Glutamatergic neuron (in vitro differentiated cells): ENCODE data around the gene CCDC88B. TPM values are rescaled to one million over a fixed set of nuclear protein-coding genes. Genes with fewer than 3 reads are reported as not detected.
A peak's percentile ranks its signal among the peaks of the same experiment; 100 is the strongest.

Source experiments
- DNase-seq: peaks from one replicate; pipeline ENCODE4 v3.0.0; 2022
- H3K27ac Mint-ChIP-seq: one replicate; pipeline ENCODE4 v1.8.0; 2020; ENCODE audit warnings: mild to moderate bottlenecking, mixed read lengths, inconsistent platforms; ENCODE audit not compliant: unreplicated experiment
- H3K27me3 Mint-ChIP-seq: one replicate; pipeline ENCODE4 v1.8.0; 2020; ENCODE audit warnings: mild to moderate bottlenecking, moderate library complexity, mixed read lengths, inconsistent platforms; ENCODE audit not compliant: unreplicated experiment
- H3K36me3 Mint-ChIP-seq: one replicate; pipeline ENCODE4 v1.8.0; 2020; ENCODE audit warnings: mild to moderate bottlenecking, mixed read lengths, inconsistent platforms; ENCODE audit not compliant: unreplicated experiment
- H3K4me1 Mint-ChIP-seq: one replicate; pipeline ENCODE4 v1.8.0; 2020; ENCODE audit warnings: mild to moderate bottlenecking, low read depth, mixed read lengths, inconsistent platforms; ENCODE audit not compliant: unreplicated experiment
- H3K4me3 Mint-ChIP-seq: one replicate; pipeline ENCODE4 v1.8.0; 2020; ENCODE audit warnings: mild to moderate bottlenecking, mixed read lengths, inconsistent platforms; ENCODE audit not compliant: unreplicated experiment
- H3K9me3 Mint-ChIP-seq: one replicate; pipeline ENCODE4 v1.8.0; 2020; ENCODE audit warnings: mild to moderate bottlenecking, moderate library complexity, mixed read lengths, inconsistent platforms; ENCODE audit not compliant: unreplicated experiment
- total RNA-seq: library from RNA; stranded (reverse); fragmentation: NEBNext Ultra II Directional; extraction: Animal tissue kit (Norgen Biotek cat#: 25700); gene quantifications from one replicate; pipeline ENCODE4 v1.2.1, GENCODE V29; 2021; ENCODE audit not compliant: unreplicated experiment
- TF ChIP-seq, protein P1 (sequence below): fragments of 200-600 bp; sonication (generic); IDR thresholded peaks from one replicate; pipeline ENCODE4 v1.5.0; 2021; ENCODE audit not compliant: partially characterized antibody, unreplicated experiment

The CCDC88B gene
- total RNA-seq, 1 donor from 2014 or later = 83.6 TPM

DNA sequence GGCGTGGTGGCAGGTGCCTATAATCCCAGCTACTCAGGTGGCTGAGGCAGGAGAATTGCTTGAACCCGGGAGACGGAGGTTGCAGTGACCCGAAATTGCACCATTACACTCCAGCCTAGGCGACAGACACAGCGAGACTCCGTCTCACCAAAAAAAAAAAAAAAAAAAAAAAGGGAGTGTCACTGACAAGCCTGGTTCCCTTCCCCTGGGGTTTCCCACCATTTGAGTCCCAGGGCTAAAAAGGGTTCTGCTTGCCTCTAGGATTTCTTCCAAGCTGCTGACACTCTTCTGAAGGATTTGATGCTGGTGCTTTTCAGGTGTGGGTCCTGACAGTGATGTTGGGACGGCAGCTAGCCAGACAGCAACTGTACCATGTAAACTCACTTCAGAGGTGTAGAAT is 1.3 kb upstream of the CCDC88B start:
- DNase-seq = no peak
- Mint-ChIP-seq H3K4me1 (peaks cover 30% of the 10 kb centered on the region), H3K4me3 (no peak overlapping the region), H3K27ac (peak overlapping the region; percentile 34), H3K36me3 (peaks cover 4% of the 10 kb centered on the region), H3K9me3 (peaks cover 20% of the 10 kb centered on the region), H3K27me3 (peaks cover 10% of the 10 kb centered on the region)
- TF ChIP-seq, protein P1, sequence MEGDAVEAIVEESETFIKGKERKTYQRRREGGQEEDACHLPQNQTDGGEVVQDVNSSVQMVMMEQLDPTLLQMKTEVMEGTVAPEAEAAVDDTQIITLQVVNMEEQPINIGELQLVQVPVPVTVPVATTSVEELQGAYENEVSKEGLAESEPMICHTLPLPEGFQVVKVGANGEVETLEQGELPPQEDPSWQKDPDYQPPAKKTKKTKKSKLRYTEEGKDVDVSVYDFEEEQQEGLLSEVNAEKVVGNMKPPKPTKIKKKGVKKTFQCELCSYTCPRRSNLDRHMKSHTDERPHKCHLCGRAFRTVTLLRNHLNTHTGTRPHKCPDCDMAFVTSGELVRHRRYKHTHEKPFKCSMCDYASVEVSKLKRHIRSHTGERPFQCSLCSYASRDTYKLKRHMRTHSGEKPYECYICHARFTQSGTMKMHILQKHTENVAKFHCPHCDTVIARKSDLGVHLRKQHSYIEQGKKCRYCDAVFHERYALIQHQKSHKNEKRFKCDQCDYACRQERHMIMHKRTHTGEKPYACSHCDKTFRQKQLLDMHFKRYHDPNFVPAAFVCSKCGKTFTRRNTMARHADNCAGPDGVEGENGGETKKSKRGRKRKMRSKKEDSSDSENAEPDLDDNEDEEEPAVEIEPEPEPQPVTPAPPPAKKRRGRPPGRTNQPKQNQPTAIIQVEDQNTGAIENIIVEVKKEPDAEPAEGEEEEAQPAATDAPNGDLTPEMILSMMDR = no peak

DNA sequence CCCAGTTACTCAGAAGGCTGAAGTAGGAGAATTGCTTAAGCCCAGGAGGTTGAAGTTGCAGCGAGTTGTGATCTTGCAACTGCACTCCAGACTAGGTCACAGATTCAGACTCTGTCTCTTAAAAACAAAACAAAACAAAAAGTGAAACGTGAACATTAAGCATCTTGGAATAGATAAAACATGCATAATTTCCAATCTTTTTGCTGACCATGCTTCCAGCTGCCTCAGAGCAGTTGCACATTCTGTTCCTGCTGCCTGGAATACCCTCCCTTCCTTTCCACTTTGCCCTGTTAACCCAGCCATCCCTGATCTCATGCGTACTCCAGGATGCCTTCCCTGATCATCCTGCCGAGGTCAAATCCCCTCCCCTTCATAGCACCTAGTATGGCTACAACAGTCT is 718 bp upstream of the CCDC88B start:
- Mint-ChIP-seq H3K9me3 (peaks cover 20% of the 10 kb centered on the region), H3K36me3 (peaks cover 4% of the 10 kb centered on the region), H3K27ac (peak overlapping the region; percentile 34), H3K4me1 (peaks cover 30% of the 10 kb centered on the region), H3K27me3 (peaks cover 9% of the 10 kb centered on the region), H3K4me3 (no peak overlapping the region)
- no peak for DNase-seq
- TF ChIP-seq, protein P1 = no peak

DNA sequence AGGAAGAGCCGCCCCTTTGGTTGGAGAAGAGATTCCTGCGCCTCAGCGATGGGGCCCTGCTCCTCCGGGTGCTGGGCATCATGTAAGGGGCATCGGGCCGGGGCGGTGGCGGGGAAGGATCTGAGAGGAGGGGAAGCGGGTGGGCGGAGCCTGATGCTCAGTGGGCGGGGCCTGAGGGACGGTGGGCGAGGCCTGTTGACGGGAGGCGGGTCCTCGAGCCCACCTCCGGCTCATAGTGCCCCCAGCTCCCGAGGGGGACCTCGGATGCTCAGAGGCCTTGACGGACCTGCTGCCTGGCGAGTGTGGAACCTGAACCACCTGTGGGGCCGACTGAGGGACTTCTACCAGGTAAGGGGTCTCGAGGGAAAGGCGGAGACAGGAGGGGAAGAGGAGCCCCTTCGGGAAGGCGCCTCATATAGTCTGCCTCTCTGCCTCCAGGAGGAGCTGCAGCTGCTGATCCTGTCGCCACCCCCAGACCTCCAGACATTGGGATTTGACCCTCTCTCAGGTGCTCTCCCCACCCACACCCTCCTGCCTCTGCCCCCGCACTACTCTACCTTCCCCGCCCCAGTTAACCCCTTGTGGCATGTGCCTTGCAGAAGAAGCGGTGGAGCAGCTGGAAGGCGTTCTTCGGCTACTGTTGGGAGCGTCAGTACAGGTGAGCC is 799 bp downstream of the CCDC88B start:
- TF ChIP-seq, protein P1 = no peak
- peaks cover 17% of the 10 kb centered on the region for H3K9me3 Mint-ChIP-seq
- peak overlapping the region; percentile 81 for H3K4me3 Mint-ChIP-seq
- H3K27me3 Mint-ChIP-seq = peaks cover 10% of the 10 kb centered on the region
- peaks cover 21% of the 10 kb centered on the region for H3K4me1 Mint-ChIP-seq
- H3K36me3 Mint-ChIP-seq = peaks cover 4% of the 10 kb centered on the region
- peak overlapping the region; percentile 82 for H3K27ac Mint-ChIP-seq
- peak; percentile 81 for DNase-seq

DNA sequence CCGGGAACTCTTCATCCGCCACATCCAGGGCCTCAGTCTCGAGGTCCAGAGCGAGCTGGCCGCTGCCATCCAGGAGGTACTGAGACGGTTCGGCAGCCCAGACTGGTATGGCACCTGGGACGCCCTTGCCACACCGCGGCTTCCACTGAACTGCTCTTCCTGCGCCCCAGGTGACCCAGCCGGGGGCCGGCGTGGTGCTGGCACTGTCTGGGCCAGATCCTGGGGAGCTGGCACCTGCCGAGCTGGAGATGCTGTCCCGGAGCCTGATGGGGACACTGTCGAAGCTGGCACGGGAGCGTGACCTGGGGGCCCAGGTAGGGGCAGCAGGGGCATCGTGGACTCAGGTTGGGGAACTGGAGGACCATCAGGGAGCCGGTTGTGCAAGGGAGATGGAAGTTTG is 1.4 kb downstream of the CCDC88B start:
- Mint-ChIP-seq H3K4me1 (peaks cover 19% of the 10 kb centered on the region), H3K4me3 (peak overlapping the region; percentile 81), H3K27me3 (peaks cover 12% of the 10 kb centered on the region), H3K9me3 (peaks cover 19% of the 10 kb centered on the region), H3K36me3 (peaks cover 4% of the 10 kb centered on the region), H3K27ac (peak overlapping the region; percentile 82)
- TF ChIP-seq, protein P1 = no peak
- DNase-seq = no peak
